Panc1 (cell line): ENCODE data around the gene RNASE9.

Experiments used
- CTCF ChIP-seq: fragments of 450-650 bp; IDR thresholded peaks from 2 replicates; pipeline ENCODE4 v1.5.1; 2017; ENCODE audit warnings: mild to moderate bottlenecking
- POLR2AphosphoS5 ChIP-seq: IDR thresholded peaks from 2 replicates; pipeline ENCODE4 v1.6.1; 2012; ENCODE audit warnings: mild to moderate bottlenecking, low read depth, low read length, moderate library complexity
- REST ChIP-seq, 2 experiments: IDR thresholded peaks; 2 replicates each; pipeline ENCODE4 v1.6.1; 2011 to 2012; ENCODE audit warnings: low read depth in 2 of 2, control low read depth in 1 of 2, low read length in 1 of 2, mild to moderate bottlenecking in 1 of 2, moderate library complexity in 1 of 2; ENCODE audit not compliant: insufficient read depth in 1 of 2
- SIN3A ChIP-seq: IDR thresholded peaks from 2 replicates; pipeline ENCODE4 v1.6.1; 2012; ENCODE audit warnings: low read depth, mild to moderate bottlenecking, low read length, moderate library complexity, borderline replicate concordance; ENCODE audit not compliant: insufficient read depth
- TCF7L2 ChIP-seq: IDR thresholded peaks from 2 replicates; pipeline ENCODE4 v1.6.1; 2011; ENCODE audit warnings: mild to moderate bottlenecking, low read depth, low read length, inconsistent platforms

- TF ChIP-seq CTCF (no peak), REST (IDR thresholded peaks at IDR 0.05; ENCODE audit: insufficient read depth in 1 of 2, low read depth in 2 of 2, low read length in 1 of 2) (no peak), POLR2AphosphoS5 (no peak), SIN3A (no peak), TCF7L2 (no peak)
Measured at GRCh38 chr14:20529806-20530205, 31.0 kb downstream of the RNASE9 start.
